ENCODE results near the gene MBOAT2.

Gene MBOAT2

DNA sequence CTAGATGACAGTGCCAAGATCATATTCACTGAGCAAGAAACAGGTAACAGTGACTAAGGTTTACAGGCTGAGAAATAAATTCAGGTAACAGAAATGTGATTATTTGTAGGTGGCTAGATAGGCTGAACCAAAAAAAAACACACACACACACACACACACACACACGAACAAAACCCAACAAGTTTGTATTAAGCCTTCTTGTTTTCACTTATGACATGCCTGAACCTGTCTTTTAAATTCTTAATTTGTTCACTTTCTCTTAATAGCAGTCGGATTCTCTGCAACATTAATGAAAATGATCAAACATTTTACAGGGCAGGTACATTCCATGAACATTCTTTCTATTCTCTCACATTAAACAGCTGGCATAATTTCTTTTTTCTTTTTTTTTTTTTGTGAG, 147.3 kb downstream of the MBOAT2 start:
- ATAC-seq (no peak), DNase-seq (no peak)
- Mint-ChIP-seq H3K4me1 (no peaks in the 10 kb centered on the region), H3K27me3 (no peaks in the 10 kb centered on the region), H3K27ac (no peak overlapping the region), H3K9me3 (no peaks in the 10 kb centered on the region), H3K4me3 (no peak overlapping the region)

DNA sequence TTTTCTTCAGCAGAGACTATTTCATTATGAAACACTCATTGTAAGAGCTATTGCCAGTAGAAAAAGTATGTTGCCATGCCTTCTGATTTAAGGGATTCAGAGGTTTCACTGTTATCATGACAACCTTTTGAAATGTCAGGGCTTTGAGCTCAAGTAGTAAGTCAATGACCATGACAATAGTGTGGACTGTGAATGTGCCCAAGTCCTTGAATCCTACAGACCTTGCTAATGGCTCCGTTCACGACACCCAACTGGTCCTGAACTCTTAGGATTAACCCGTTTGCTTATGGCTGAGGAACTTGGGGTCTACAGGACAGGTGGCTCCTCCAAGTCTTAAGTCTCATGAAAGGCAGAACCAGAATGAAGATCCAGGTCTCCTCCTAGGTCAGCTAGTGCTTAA, 148.5 kb downstream of the MBOAT2 start:
- Mint-ChIP-seq H3K4me1 (no peaks in the 10 kb centered on the region), H3K27ac (no peak overlapping the region), H3K9me3 (no peaks in the 10 kb centered on the region), H3K4me3 (no peak overlapping the region), H3K27me3 (no peaks in the 10 kb centered on the region)
- ATAC-seq: no peak
- no peak for DNase-seq

DNA sequence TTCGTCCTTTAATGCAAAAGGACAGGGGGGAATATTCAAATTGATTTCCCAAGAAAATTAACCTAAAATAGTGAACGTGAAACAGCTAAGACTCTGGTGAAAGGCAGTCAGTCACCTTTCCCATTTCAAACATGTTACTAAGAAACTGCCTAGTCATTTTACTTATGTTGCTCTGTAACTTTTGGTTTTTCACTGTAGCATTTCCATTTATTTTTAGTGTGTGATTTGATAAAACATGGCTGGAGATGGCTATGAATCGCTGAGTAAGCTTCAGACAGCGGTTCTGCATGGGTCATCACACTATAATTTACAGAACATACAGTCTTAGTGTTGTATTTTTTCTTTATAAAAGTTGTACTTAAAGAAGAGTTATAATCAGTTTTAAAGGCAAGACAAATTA, 150.1 kb downstream of the MBOAT2 start:
- DNase-seq: no peak
- no peak overlapping the region for H3K27ac Mint-ChIP-seq
- H3K9me3 Mint-ChIP-seq: no peaks in the 10 kb centered on the region
- H3K27me3 Mint-ChIP-seq: no peaks in the 10 kb centered on the region
- ATAC-seq: no peak
- no peak overlapping the region for H3K4me3 Mint-ChIP-seq
- no peaks in the 10 kb centered on the region for H3K4me1 Mint-ChIP-seq

DNA sequence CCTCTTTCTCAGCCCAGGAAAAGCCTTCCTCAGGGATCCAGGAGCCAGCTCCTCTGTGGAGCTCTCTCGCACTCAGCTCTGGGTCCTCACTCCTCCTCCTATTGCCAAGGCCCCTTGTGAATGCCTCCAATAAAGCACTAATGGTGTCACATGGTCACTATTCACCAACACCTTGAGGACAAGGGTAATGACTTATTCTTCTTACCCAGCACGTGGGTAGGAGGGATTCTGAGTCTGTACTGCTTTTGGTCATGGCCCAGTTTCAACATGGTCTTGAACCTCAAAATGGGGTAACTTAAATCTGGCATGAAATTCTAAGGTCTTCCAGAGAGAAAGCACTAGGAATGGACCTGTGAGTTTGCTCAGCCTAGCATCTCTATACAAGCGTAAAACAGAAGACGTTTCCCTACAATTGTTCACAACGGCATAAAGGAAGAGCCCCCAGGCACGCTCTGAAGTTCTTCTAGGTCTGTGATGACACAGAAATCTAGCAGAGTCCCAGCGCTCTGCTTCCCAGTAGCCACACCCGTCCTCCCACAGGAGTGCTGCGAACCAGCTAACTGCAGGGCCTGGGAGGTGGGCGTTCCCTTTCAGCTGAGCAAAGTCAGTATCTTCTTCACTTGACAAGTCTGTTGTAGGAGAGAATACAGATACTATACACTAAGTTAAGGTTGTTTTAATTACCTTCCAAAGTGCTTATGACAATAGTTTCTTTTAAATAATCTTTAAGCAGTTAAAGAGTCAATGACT, 151.5 kb downstream of the MBOAT2 start:
- H3K4me1 Mint-ChIP-seq: no peaks in the 10 kb centered on the region
- peaks cover 2% of the 10 kb centered on the region for H3K27me3 Mint-ChIP-seq
- H3K27ac Mint-ChIP-seq: no peak overlapping the region
- H3K4me3 Mint-ChIP-seq: no peak overlapping the region
- DNase-seq (no peak), ATAC-seq (no peak)
- H3K9me3 Mint-ChIP-seq: no peaks in the 10 kb centered on the region

DNA sequence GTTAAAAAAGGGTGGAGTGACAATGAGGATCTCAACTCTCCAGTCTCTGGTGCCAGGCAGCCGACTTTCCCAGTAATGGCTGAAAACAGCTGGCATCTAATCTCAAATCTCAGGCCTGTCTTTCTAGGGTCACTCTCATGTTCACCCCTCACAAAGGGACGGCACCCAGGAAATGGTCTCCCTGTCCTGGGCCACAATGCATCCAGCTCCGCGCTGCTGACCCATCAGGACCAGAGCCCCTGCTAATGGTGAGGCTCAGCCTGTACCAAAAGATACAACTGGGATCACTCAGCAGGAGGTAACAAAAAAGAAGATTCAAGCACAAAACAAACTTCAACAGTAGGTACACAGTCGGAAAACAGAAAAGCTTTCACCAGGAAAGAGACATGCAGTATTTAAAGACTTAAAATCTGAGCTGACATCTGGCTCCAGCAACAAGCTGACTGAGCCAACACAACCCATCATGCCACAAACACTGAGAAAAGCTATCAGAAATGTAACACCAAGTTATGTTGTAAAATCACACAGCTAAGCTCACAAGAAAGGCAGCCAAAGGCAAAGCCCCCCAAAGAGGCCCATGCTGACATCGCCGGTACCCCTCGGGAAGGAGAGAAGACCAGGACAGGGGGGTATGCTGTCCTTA, 152.5 kb downstream of the MBOAT2 start:
- Mint-ChIP-seq H3K4me1 (no peaks in the 10 kb centered on the region), H3K4me3 (no peak overlapping the region), H3K9me3 (no peaks in the 10 kb centered on the region), H3K27ac (no peak overlapping the region), H3K27me3 (peaks cover 12% of the 10 kb centered on the region)
- no peak for ATAC-seq
- DNase-seq: no peak

DNA sequence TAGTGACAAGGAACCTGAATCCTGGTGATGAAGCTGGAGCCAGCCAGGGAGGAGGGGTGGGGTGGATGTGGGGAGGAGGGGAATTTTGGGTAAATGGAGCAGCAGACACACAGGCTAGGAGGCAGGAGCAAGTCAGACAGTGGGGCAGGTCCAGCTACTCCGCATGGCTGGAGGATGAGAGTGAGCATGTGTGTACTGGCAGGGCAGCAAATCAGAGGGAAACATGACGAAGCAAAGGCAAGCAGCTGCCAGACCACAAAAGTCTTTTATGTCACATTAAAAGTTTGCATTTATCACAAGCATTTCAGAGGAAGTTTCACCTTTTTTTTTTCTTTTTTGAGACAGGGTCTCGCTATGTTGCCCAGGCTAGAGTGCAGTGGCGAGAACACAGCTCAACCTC, 154.2 kb downstream of the MBOAT2 start:
- no peak for DNase-seq
- no peak overlapping the region for H3K27ac Mint-ChIP-seq
- no peak for ATAC-seq
- no peaks in the 10 kb centered on the region for H3K9me3 Mint-ChIP-seq
- no peaks in the 10 kb centered on the region for H3K4me1 Mint-ChIP-seq
- no peak overlapping the region for H3K4me3 Mint-ChIP-seq
- H3K27me3 Mint-ChIP-seq: peaks cover 13% of the 10 kb centered on the region

DNA sequence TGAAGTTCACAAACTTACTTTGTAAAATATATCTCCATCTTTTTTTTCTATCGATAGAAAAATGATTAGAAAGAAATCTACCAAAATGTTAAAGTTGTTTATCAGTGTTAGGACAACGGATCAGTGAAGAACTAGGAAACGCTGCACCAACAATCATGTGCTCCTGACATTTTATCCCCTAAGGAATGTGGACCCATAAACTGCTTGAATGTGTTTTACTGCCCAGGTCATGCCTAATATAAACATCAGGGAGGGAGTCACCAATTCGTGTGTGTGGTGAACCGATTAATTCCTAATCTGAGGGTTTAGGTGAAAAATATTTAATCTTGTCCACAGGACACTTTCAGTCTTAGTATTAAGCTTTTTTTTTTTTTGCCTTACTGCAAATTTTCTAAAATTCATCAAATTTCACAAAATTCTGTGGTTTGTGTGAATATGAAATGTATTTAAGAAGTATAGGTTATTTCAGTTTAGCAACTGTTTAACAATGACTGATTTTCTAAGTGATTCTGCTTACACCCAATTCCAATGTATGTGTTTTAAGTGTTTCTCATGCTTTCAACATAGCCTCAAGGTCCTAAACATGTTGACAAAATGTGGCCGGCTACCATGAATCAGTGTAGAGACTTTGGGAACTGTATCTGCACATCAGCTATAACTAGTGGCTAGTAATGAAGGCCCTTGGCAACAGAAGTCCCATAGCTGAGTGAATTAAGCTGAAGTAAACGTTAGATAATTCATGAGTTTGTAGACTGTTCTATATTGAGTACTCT, 155.0 kb downstream of the MBOAT2 start:
- H3K4me1 Mint-ChIP-seq: no peaks in the 10 kb centered on the region
- H3K27ac Mint-ChIP-seq: no peak overlapping the region
- H3K4me3 Mint-ChIP-seq: no peak overlapping the region
- no peak for ATAC-seq
- peaks cover 13% of the 10 kb centered on the region for H3K27me3 Mint-ChIP-seq
- no peak for DNase-seq
- H3K9me3 Mint-ChIP-seq: no peaks in the 10 kb centered on the region

DNA sequence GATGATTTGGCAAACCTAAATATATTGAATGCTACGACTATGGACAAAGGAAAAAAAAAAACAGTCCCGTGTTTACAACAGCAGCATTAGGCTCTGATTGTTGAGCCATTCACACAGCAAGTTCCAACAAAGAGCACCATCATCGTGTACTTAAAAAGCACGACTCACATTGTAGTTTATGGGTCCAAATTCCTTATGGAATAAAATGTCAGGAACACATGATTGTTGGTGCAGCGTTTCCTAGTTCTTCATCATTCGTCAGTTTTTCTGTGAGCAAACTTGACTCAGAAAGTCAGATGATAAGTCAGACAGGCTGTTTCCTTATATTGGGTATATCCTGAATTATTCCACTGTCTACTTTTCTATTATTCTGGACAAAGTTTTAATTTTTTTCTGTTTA, 156.1 kb downstream of the MBOAT2 start:
- no peak for DNase-seq
- no peak for ATAC-seq
- H3K4me1 Mint-ChIP-seq: no peaks in the 10 kb centered on the region
- H3K9me3 Mint-ChIP-seq: no peaks in the 10 kb centered on the region
- H3K4me3 Mint-ChIP-seq: no peak overlapping the region
- H3K27ac Mint-ChIP-seq: no peak overlapping the region
- H3K27me3 Mint-ChIP-seq: peaks cover 13% of the 10 kb centered on the region

DNA sequence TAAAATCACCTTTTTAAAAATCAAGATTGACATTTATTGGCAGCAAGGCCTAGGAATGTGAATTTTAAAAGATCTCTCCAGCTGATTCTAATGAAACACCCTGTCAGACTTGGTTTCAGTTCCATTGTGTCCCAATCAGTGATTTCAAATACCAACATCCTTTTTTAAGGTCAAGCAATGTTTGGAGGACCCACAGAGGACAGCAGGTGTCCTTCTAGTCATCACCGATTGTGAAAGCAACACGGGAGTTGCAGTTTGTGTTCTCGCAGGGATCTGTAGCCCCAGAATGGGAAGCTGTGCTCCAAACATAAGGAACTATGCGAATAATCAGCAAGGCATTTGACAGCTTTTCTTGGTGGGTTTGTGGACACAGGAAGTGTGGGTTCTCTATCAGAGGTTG, 161.6 kb downstream of the MBOAT2 start:
- ATAC-seq (no peak), DNase-seq (no peak)
- H3K27ac Mint-ChIP-seq: no peak overlapping the region
- H3K27me3 Mint-ChIP-seq: peaks cover 10% of the 10 kb centered on the region
- no peak overlapping the region for H3K4me3 Mint-ChIP-seq
- peaks cover 6% of the 10 kb centered on the region for H3K4me1 Mint-ChIP-seq
- H3K9me3 Mint-ChIP-seq: no peaks in the 10 kb centered on the region

DNA sequence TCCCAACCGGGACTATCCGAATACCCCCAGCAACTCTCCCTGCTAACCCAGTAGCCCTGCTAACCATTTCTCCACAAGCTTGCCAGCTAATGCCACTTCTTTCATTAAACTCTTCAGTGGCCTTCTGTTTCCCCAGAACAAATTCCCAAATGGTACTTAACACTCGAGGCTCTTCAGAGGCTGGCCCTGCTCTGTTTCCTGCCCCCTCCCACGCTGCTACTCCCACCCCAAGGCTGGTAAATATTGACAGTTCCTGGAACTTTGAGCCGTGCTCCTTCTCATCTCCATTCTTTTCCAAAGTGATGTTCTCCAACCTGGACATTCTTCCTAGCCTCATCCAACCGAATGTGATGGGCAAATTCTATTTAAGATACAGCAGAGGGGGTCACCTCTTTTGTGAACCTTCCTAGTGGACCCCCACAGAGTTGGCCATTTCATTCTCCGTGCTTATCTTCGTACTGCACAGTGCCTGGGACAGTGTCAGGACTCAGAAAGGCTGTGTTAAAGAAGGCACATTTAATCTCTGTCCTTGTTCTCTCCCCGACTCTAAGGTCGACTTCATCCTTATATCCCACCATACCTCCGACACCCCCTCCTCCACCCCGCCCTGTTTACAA, 162.9 kb downstream of the MBOAT2 start:
- Mint-ChIP-seq H3K27ac (no peak overlapping the region), H3K4me1 (peaks cover 18% of the 10 kb centered on the region), H3K27me3 (no peaks in the 10 kb centered on the region), H3K9me3 (no peaks in the 10 kb centered on the region), H3K4me3 (no peak overlapping the region)
- no peak for ATAC-seq
- DNase-seq: no peak

DNA sequence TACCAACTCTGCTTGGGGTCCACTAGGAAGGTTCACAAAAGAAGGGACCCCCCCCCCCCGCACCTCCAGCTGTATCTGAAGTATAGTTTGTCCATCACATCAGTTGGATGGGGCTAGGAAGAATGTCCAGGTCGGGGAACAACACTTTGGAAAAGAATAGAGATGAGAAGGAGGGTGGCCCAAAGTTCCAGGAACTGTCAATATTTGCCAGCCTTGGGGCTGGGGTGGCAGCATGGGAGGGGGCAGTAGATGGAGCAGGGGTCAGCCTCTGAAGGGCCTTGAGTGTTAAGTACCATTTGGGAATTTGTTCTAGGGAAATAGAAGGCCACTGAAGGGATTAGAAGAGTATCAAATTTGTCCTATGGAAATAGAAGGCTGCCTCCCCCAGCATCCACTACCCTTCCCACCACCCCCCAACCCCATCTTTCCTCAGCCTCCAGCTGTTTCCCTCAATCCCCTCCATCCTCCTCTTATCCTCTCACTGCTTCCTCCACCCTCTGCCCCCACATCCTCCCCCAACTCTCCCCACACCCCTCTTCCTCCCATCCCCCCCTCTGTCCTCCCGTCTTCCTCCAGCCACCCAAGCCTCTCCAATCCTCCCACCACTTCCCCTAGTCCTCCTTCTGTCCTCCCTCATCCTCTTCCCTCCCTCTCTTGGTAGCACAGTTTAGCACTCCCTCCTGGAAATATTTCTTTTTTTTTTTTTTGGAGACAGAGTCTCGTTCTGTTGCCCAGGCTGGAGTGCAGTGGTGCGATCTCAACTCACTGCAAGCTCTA, 164.1 kb downstream of the MBOAT2 start:
- no peak overlapping the region for H3K4me3 Mint-ChIP-seq

DNA sequence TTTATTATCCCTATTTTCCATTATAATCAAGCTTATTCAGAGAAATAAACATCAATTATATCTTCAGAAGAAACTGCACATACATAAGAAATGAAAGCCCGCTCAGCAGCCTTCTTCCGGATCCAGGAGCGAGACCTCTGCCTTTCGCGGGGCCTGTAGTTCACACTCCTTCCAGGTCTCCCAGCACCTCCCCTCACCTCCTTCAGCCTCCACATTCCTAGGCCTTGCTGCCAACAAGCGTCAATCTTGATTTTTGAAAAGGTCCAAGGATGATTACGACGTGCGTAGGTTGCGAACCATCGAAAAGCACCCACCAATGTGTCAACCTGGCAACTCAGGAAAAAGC, 165.7 kb downstream of the MBOAT2 start:
- ATAC-seq (peak; percentile 27), DNase-seq (no peak)
- peak overlapping the region in 1 of 2 donors; percentile 71 for H3K27ac Mint-ChIP-seq
- H3K4me1 Mint-ChIP-seq: peaks cover 38% of the 10 kb centered on the region
- no peaks in the 10 kb centered on the region for H3K9me3 Mint-ChIP-seq
- H3K4me3 Mint-ChIP-seq: peak overlapping the region; percentile 93 to 97
- H3K27me3 Mint-ChIP-seq: no peaks in the 10 kb centered on the region

More for the DNA sequence above, 164.1 kb downstream of the MBOAT2 start:
- no peak for DNase-seq
- H3K4me1 Mint-ChIP-seq: peaks cover 30% of the 10 kb centered on the region
- no peak overlapping the region for H3K27ac Mint-ChIP-seq
- H3K27me3 Mint-ChIP-seq: no peaks in the 10 kb centered on the region
- no peaks in the 10 kb centered on the region for H3K9me3 Mint-ChIP-seq
- ATAC-seq: no peak

DNA sequence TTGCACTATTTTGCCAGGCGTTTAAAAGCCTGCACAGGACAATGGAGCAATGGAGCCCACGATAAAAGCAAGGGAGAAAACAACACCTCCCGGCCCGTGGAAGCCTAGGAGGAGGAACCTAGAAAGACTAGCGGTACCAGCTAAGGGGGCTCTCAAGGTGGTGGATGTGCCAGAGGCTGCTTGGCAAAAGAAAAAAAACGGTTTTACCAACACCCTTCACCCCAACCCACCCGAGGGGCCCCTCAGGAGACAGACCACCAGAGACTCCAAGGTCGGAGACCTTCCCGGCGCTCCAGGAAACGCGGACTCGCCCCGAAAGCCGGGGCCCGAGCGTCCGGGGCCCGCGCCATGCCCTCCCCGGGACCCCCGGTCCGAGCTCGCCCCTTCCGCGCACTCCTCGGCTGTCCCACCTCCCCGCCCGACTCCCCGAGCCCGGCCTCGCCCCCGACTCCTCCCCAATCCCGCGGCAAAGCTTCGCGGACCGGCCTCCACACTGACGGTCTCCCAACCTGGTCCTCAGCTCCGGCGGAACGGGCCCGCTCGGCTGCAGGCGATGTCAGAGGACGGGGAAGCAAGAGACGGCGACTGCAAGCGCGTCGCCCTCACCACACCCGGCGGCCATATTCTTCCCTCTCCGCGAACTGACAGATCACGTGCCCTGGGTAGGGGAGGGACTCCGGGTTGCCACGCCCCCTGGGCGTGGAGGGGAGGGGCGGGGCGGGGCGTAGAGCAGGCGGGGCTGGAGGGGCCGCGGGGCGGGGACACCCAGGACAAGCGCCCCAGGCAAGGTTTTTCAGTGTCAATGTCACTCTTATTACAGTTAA, 166.3 kb downstream of the MBOAT2 start, which contains the start of gene KIDINS220:
Gene KIDINS220, minus strand, starts transcription at position 643 of the 824 bp plus-strand sequence. CDS start 10,520 bp downstream, outside the sequence.
- H3K9me3 Mint-ChIP-seq: no peaks in the 10 kb centered on the region
- H3K27me3 Mint-ChIP-seq: no peaks in the 10 kb centered on the region
- H3K4me1 Mint-ChIP-seq: peaks cover 42% of the 10 kb centered on the region
- peak; percentile 82 to 83 for DNase-seq
- peak; percentile 93 for ATAC-seq
- peak within 1 kb of the TSS; percentile 93 to 97 for H3K4me3 Mint-ChIP-seq
- H3K27ac Mint-ChIP-seq: peak within 1 kb of the TSS; percentile 99

DNA sequence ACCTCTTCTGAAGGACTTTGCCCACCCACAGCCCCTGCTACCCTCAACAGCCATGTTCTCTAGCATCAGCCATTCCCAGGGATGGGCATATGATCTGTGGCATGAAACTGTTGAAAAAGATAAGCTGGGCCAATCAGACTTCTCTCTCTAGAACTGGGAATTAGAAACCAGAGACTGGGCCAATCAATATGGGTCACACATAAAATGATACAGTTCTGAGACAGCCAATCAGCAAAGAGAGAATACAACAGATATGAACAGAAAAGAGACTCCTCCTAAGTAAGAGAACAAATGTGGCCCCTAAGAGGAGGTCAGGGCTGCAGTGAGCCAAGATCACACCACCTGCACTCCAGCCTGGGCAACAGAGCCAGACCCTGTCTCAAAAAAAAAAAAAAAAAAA, 168.2 kb downstream of the MBOAT2 start:
- Mint-ChIP-seq H3K4me3 (peak overlapping the region; percentile 49 to 97), H3K27me3 (no peaks in the 10 kb centered on the region), H3K9me3 (no peaks in the 10 kb centered on the region), H3K4me1 (peaks cover 61% of the 10 kb centered on the region), H3K27ac (no peak overlapping the region)
- ATAC-seq (no peak), DNase-seq (no peak)
